G401 (cell line): Measurements from ENCODE around the gene NWD2. TPM values are rescaled to one million over a fixed set of nuclear protein-coding genes. Genes with fewer than 3 reads are reported as not detected.

Experiments
- DNase-seq: peaks from one replicate; pipeline ENCODE4 v3.0.0-alpha.2; 2015; ENCODE audit warnings: low spot score
- in situ Hi-C: cut with HindIII; loops from 2 replicates; pipeline ENCODE4 v1.10.0; 2016; ENCODE audit warnings: low sequenced_read_pairs, mixed read lengths
- total RNA-seq: library from RNA; depleted of rRNA; stranded (reverse); fragments of >200 nt; shearing (Covaris generic); gene quantifications from 2 replicates; pipeline ENCODE4 v1.2.3, GENCODE V29; 2014

Gene NWD2
- total RNA-seq, 1 experiment from 2014 or later: not detected

GRCh38 chr4:37430718-37431416 is 186.3 kb downstream of the NWD2 start:
- in situ Hi-C loops: no loop called here
- no peak for DNase-seq

GRCh38 chr4:37431417-37431743 is 186.8 kb downstream of the NWD2 start:
- in situ Hi-C loops: no loop called here

DNA sequence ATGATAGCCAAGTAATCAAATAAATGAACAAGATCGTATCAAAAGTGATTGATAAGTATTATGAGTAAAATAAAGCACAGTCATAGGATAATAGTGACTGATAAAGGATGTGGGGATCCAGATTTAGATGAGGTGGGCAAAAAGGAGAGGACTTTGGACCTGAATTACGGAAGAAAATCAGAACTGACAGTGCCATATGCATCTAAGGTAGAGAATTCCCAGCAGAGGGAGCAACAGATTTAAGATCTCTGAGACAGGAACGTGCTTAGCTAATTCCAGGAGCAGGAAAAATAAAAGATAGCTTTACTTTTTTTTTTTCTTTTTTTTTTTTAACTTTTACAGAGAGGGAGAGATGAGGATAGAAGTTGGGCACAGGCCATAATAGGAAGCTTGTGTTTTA is 189.9 kb downstream of the NWD2 start:
- in situ Hi-C loops: no loop called here
- peak; percentile 32 for DNase-seq

More at GRCh38 chr4:37431417-37431743, 186.8 kb downstream of the NWD2 start:
- DNase-seq: no peak

DNA sequence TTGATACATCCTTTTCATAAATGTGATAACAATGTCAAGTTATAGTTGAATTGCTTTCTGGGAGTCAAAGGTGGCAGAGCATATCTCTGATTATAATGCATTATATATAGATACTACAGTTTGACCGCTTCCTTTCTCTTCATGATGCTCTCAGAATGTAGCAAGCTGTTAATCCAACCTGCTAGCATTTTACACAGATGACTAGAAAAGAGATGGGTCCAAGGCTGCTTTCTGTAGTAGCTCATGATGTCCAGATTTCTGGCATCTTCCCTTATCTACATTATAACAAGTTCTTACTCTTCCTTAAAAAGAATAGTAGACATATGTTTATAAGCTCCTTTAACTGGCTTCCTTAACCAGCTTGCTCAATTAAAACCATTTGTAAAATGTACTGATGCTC is 192.0 kb downstream of the NWD2 start:
- peak; percentile 39 for DNase-seq
- in situ Hi-C loops: no loop called here

- in situ Hi-C loops: no loop called here
- DNase-seq: peak; percentile 40
Observed at GRCh38 chr4:37437163-37437562, 192.6 kb downstream of the NWD2 start.

DNA sequence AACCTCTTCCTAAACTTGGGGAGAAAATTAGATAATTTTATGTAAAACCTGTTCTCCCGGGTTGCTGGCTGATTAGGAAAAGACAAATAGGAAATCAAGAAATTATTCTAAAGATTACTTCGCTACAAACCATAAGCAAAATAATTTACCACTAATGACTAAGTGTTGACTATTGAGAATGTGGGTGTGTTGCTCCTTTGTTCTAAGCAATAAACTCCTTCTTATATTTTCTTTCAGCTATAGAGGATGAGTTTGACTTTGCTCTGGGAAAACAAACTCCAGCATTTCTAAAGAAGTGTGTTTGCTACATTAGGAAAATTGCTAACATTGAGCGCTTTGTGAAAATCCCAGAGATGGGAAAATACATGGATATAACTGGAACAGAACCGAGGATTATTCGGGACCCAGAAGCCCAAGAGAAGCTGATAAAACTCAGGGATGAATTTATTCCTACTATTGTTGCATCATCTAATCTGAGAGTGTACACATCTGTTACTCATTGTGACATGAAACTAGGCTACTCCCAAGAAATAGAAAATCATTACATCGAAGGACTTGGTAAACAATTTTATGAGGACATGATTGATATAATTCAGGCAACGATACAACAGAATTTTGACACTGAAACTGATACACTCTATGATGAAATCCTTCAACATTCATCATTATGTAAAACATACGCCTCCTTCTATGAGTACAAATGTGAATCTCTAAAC is 194.2 kb downstream of the NWD2 start:
- no peak for DNase-seq
- in situ Hi-C loops: no loop called here

DNA sequence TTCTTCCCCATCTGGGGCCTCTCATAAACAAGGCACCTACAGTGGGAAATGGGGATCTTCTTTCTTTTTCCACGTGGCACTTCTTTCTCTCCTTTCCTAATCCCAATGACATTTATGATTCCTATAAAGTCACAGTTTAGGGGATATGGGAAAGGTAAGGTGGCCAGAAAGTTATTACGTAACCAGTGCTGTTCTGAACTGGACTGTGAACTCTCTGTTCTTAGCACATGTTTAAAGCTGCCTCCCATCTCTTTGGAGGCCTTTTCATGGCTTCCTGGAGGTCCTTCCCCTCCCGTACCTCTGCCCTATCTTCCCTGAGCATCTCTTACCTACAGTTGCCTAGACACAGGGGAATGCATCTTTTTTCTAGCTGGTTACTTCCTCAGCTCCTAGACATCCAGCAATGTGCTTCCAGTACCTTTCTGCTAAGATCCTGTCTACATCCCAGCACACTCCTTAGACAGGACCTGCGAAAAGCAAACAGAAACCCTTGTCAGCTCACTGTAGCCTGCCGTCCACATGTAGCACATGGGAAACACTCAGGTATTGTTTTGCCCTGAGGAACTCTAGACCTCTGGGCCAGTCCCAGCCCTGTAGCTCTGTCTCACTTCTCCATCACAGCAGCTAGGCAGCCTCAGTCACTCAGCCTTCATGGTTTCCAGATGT is 195.4 kb downstream of the NWD2 start:
- in situ Hi-C loops: no loop called here
- DNase-seq: no peak

GRCh38 chr4:37440501-37440900 is 196.0 kb downstream of the NWD2 start:
- in situ Hi-C loops: no loop called here
- no peak for DNase-seq

DNA sequence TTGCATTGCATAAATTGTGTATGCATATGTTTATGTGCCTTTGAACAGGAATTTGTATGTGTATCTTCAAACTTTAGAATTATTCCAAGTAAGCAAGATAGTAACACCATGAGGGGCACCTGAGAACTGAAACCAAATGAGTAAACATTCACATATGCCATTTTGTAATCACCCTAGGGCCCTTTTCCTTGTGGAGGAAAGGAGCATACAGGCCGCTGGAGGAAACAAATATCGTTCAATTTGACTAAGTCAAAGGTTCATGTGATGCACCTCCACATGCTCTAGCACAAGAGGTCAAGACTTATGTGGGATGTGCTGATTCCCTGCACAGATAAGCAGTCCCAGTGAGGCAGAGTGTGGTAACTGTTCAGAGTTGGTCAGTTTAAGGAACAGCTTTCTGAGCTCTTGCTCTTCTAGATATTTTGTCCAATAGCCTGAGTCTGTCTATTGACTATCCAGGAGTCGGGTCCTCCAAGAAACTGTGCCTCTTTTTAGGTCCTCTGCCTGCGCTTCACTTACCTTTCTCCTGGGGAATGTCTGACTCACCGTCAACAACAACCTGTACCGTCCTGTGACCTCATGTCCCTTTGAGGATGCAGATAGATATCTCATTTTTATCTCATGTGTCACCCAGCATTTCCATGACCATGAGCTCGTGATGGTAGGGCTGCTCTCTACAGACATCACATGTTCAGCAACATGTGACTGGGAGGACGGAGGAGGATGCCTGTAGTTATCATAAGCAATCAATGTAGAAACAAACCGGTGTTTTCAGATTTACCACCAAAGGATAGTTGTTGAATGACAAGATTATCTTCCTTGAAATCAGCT is 196.9 kb downstream of the NWD2 start:
- in situ Hi-C loops: no loop called here
- DNase-seq: no peak

DNA sequence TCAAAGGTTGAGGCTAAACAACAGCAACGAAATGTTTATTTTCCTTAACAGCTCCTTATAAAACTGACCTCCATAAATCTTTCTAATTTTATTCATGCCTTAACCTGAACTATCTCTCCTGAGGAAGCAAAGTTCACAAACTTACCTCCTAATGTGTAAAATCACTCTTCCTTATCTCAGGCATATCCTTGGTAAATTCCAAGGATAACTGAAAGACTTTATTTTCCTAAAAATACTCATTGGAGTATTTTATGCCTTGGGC is 197.4 kb downstream of the NWD2 start:
- in situ Hi-C loops: no loop called here
- no peak for DNase-seq

DNA sequence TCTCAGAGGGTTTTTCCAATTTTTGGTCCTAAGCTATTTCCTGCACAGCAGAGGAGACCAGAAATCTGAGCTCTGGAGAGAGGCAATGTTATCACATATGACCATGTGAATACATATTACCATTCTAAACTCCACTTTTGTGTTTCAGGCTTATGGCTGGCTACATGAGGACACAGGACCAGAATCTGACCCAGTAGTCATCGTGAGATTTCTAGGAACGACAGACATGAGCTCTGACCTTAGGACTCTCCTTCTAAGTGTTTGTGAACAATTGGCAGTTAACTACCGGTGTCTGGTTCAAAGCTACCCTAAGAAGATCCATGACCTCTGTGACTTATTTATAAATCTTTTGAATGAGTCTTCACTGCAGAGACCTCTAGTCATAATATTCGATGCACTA is 198.6 kb downstream of the NWD2 start:
- no peak for DNase-seq
- in situ Hi-C loops: no loop called here

GRCh38 chr4:37445023-37445422 is 200.5 kb downstream of the NWD2 start:
- no peak for DNase-seq
- in situ Hi-C loops: no loop called here

- in situ Hi-C loops: no loop called here
- DNase-seq: no peak
Observed at GRCh38 chr4:37446016-37446415, 201.5 kb downstream of the NWD2 start.

DNA sequence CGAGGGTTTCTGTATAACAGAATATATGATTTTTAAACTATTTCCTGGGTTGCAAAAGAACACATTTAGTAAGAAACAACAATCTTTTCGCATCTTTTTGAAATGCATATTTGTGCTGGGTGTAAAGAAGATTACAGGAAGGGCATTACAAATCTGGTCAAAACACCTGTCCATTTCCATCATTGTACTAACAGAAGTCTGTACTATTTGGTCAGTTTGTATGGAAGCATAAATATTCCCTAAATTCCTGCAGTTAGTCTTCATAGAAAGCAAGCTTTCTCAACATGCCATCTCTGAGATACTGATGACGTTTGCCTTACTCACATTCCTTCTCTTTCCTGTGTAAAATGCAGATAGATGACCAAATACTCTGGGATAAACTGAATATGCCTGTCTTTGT is 203.3 kb downstream of the NWD2 start:
- no peak for DNase-seq
- in situ Hi-C loops: no loop called here

DNA sequence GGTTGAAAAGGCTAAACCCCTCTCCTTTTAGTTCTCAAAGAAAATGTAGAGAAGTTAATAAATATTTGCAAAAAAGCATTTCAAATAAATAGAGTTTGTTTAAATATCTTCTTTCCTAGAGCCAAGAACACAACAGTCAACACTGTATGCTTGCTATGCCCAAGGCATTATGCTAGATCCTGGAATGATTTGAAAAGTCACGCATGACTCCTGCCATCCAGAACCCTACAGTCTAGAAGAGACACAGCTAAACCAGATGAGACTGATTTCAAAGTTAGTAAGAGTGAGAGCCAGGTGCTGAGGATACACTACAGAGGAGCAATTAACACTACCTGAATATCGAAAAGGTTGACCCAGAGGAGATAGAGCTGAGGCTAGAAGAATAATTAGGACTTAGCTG is 205.8 kb downstream of the NWD2 start:
- in situ Hi-C loops: no loop called here
- no peak for DNase-seq

DNA sequence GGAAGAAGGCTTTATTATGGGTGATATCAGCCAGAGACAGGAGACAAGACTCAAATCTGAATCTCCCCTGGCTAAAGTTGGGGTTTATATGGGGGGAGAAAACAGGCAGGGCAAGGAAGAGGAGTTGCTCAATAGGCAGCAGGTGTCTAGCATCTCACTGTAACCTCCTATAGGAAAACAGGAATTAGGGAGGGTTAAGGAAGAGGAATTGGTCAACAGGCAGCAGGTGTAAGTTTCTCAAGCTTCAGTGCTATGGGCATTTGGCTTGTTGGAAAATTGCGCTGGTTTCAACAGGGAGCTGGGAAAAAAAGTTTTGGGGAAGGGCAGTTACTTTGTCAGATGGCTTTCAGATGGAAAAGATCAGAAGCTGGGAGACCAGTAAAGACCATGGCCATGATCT is 206.4 kb downstream of the NWD2 start:
- in situ Hi-C loops: no loop called here
- no peak for DNase-seq

GRCh38 chr4:37451656-37452055 is 207.1 kb downstream of the NWD2 start:
- in situ Hi-C loops: no loop called here
- no peak for DNase-seq

GRCh38 chr4:37452952-37453280 is 208.4 kb downstream of the NWD2 start:
- DNase-seq: peak; percentile 93
- in situ Hi-C loops: no loop called here

DNA sequence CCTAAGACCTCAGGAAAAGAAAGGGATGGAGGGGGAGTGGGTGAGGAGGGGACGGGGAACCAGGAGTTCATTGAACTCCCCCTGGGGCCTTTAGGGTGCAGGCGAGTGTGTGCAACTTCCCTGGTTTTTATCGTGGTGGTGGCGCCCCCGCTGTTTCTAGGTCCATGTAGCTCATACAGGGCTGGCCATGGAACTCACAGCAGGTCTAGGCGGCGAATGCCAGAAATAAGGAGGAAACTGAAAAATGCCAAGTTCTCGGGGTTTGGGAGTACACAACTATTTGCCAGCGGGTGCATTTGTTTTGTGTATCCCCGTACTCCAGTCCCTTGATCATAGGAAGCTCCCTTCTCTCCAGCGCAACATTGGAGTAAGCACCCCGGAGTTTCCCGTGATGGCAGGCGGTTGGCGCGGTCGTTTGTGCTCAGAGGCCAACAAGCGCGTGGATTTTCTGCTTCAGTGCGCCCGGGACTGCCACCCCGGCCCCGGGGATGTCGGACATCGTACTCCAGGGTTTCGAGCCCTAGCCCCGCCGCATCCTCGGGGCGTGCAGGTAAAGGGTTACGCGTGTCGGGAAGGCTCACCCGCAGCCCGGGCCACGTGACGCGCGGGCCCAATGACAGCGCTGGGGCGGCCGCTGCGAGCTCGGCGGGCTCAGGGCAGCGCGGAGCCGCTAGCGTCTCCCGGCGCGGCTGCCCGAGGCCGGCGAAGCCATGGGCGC is 208.9 kb downstream of the NWD2 start:
- in situ Hi-C loops: no loop called here
- DNase-seq: peak; percentile 65
